ENCODE results near the gene MUC5AC.

- TF ChIP-seq CTCF (IDR thresholded peaks at IDR 0.05) (no peak), POLR2A (IDR thresholded peaks at IDR 0.05) (no peak)
These were observed 27.3 kb upstream of the MUC5AC start for GRCh38 chr11:1130276-1131032.

All from heart left ventricle (tissue), 13 donors.